Panc1 (cell line): Measurements from ENCODE around the gene ADAMTS19. TPM values are rescaled to one million over a fixed set of nuclear protein-coding genes. Genes with fewer than 3 reads are reported as not detected.

ENCODE experiments used
- ATAC-seq: fragments of 200-7000 bp; cut with Tn5 transposase; 2 replicates; pipeline ENCODE4 v1.9.1; 2020; ENCODE audit warnings: mild to moderate bottlenecking, moderate library complexity
- BruUV-seq: library from RNA; stranded (reverse); fragments of 400-500 nt; replicated peaks from 2 replicates; lab custom pipeline; 2021; lab: Mats Ljungman, UMichigan
- CTCF ChIA-PET: fragments of 300-600 bp; sonication (Branson Sonifier 250); formaldehyde crosslinking; loops from one replicate; lab custom pipeline; 2022; ENCODE audit warnings: antibody characterized with exemption; lab: Charles Lee
- POLR2A ChIA-PET: fragments of 300-600 bp; sonication (Branson Sonifier 250); formaldehyde crosslinking; loops from one replicate; lab custom pipeline; 2022; ENCODE audit warnings: antibody characterized with exemption; lab: Charles Lee
- DNase-seq: peaks from one replicate; pipeline ENCODE4 v3.0.0-alpha.2; 2010; ENCODE audit warnings: low read depth, low spot score
- H3K27ac ChIP-seq: 2 replicates; pipeline ENCODE4 v1.5.1; 2011; ENCODE audit warnings: mild to moderate bottlenecking, low read length, inconsistent platforms
- H3K27me3 ChIP-seq: fragments of 200-500 bp; sonication (Bioruptor generic); 2 replicates; pipeline ENCODE4 v1.6.0; 2014; ENCODE audit warnings: low read length, inconsistent platforms; ENCODE audit not compliant: control insufficient read depth, insufficient read depth
- H3K36me3 ChIP-seq: fragments of 200-500 bp; sonication (Bioruptor generic); 2 replicates; pipeline ENCODE4 v1.5.1; 2014; ENCODE audit warnings: inconsistent platforms, mild to moderate bottlenecking, low read length, moderate library complexity; ENCODE audit not compliant: control insufficient read depth, insufficient read depth
- H3K4me1 ChIP-seq: 2 replicates; pipeline ENCODE4 v1.5.1; 2011; ENCODE audit warnings: inconsistent platforms, mild to moderate bottlenecking, low read length, moderate library complexity; ENCODE audit not compliant: control insufficient read depth, insufficient read depth
- H3K4me3 ChIP-seq, 2 experiments: 2 replicates each; pipeline ENCODE4 v1.5.1; 2011 to 2012; ENCODE audit warnings: low read depth in 2 of 2, low read length in 2 of 2, mild to moderate bottlenecking in 2 of 2, inconsistent platforms in 1 of 2, moderate library complexity in 1 of 2
- H3K9me3 ChIP-seq: fragments of 200-500 bp; sonication (Bioruptor generic); 2 replicates; pipeline ENCODE4 v1.5.1; 2014; ENCODE audit warnings: low read depth, mild to moderate bottlenecking, inconsistent platforms, low read length, moderate library complexity; ENCODE audit not compliant: control insufficient read depth, insufficient read depth
- POLR2AphosphoS5 ChIP-seq: IDR thresholded peaks from 2 replicates; pipeline ENCODE4 v1.6.1; 2012; ENCODE audit warnings: mild to moderate bottlenecking, low read depth, low read length, moderate library complexity
- SIN3A ChIP-seq: IDR thresholded peaks from 2 replicates; pipeline ENCODE4 v1.6.1; 2012; ENCODE audit warnings: low read depth, mild to moderate bottlenecking, low read length, moderate library complexity, borderline replicate concordance; ENCODE audit not compliant: insufficient read depth
- TCF7L2 ChIP-seq: IDR thresholded peaks from 2 replicates; pipeline ENCODE4 v1.6.1; 2011; ENCODE audit warnings: mild to moderate bottlenecking, low read depth, low read length, inconsistent platforms
- in situ Hi-C: cut with HindIII; loops from 2 replicates; pipeline ENCODE4 v1.10.0; 2016; ENCODE audit warnings: low sequenced_read_pairs, low pct_unique_long_range_greater_than_20kb
- intact Hi-C: fragments of 100-400 bp; cut with micrococcal nuclease; formaldehyde crosslinking; loops from one replicate; pipeline ENCODE4 v1.10.0; 2022; ENCODE audit not compliant: unreplicated experiment
- total RNA-seq: library from RNA; stranded (reverse); gene quantifications from one replicate; pipeline ENCODE4 v1.2.1, GENCODE V29; 2021; ENCODE audit not compliant: unreplicated experiment
- TF ChIP-seq, protein P1 (sequence below): fragments of 450-650 bp; IDR thresholded peaks from 2 replicates; pipeline ENCODE4 v1.5.1; 2017; ENCODE audit warnings: mild to moderate bottlenecking
- TF ChIP-seq, protein P2 (sequence below), 2 experiments: IDR thresholded peaks; 2 replicates each; pipeline ENCODE4 v1.6.1; 2011 to 2012; ENCODE audit warnings: low read depth in 2 of 2, control low read depth in 1 of 2, low read length in 1 of 2, mild to moderate bottlenecking in 1 of 2, moderate library complexity in 1 of 2; ENCODE audit not compliant: insufficient read depth in 1 of 2

Gene ADAMTS19
- total RNA-seq, 1 experiment from 2014 or later: not detected

DNA sequence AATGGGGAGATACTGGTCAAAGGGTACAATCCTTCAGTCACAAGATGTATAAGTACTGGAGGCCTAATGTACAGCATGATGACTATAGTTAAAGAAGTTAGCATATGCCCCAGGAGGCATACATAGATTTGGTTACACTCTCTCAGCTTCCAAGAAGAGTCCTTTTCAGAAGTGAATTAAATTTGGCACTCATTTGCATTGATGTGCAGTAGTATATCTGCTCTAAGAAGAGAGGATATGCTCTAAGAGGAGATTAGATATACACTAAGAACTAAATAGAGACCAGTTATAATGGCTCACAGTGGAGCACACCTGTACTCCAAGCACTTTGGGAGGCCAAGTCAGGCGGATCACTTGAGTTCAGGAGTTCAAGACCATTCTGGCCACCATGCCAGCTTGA is 148.3 kb downstream of the ADAMTS19 start:
- no TSS peak for BruUV-seq
- TF ChIP-seq, protein P1, sequence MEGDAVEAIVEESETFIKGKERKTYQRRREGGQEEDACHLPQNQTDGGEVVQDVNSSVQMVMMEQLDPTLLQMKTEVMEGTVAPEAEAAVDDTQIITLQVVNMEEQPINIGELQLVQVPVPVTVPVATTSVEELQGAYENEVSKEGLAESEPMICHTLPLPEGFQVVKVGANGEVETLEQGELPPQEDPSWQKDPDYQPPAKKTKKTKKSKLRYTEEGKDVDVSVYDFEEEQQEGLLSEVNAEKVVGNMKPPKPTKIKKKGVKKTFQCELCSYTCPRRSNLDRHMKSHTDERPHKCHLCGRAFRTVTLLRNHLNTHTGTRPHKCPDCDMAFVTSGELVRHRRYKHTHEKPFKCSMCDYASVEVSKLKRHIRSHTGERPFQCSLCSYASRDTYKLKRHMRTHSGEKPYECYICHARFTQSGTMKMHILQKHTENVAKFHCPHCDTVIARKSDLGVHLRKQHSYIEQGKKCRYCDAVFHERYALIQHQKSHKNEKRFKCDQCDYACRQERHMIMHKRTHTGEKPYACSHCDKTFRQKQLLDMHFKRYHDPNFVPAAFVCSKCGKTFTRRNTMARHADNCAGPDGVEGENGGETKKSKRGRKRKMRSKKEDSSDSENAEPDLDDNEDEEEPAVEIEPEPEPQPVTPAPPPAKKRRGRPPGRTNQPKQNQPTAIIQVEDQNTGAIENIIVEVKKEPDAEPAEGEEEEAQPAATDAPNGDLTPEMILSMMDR: no peak
- no peak for TF ChIP-seq POLR2AphosphoS5
- no peak for TF ChIP-seq TCF7L2
- TF ChIP-seq, protein P2, sequence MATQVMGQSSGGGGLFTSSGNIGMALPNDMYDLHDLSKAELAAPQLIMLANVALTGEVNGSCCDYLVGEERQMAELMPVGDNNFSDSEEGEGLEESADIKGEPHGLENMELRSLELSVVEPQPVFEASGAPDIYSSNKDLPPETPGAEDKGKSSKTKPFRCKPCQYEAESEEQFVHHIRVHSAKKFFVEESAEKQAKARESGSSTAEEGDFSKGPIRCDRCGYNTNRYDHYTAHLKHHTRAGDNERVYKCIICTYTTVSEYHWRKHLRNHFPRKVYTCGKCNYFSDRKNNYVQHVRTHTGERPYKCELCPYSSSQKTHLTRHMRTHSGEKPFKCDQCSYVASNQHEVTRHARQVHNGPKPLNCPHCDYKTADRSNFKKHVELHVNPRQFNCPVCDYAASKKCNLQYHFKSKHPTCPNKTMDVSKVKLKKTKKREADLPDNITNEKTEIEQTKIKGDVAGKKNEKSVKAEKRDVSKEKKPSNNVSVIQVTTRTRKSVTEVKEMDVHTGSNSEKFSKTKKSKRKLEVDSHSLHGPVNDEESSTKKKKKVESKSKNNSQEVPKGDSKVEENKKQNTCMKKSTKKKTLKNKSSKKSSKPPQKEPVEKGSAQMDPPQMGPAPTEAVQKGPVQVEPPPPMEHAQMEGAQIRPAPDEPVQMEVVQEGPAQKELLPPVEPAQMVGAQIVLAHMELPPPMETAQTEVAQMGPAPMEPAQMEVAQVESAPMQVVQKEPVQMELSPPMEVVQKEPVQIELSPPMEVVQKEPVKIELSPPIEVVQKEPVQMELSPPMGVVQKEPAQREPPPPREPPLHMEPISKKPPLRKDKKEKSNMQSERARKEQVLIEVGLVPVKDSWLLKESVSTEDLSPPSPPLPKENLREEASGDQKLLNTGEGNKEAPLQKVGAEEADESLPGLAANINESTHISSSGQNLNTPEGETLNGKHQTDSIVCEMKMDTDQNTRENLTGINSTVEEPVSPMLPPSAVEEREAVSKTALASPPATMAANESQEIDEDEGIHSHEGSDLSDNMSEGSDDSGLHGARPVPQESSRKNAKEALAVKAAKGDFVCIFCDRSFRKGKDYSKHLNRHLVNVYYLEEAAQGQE (IDR thresholded peaks at IDR 0.05; ENCODE audit: insufficient read depth in 1 of 2, low read depth in 2 of 2, low read length in 1 of 2): no peak
- TF ChIP-seq SIN3A: no peak
- ATAC-seq: no peak

DNA sequence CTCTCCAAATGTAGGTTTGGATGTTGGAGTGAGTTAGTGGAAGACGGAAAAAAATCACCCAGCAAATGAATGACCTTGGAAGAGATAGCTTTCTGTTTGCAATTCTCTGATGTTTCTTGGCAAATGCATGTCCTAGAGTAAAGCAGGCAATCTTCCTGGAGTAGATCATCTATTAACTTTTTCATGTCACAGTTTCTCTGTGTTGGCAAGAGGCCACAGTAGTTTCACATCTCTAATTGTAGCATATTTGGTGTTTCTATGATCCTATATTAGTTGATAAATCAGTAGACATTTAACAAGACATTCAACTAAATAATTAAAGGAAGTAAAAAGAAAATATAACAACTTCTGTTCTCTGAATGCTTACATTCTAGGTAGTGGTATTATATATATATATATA is 149.6 kb downstream of the ADAMTS19 start:
- H3K36me3 ChIP-seq: no peaks in the 10 kb centered on the region
- no peaks in the 10 kb centered on the region for H3K9me3 ChIP-seq
- ATAC-seq (no peak), DNase-seq (no peak)
- no peak overlapping the region for H3K4me3 ChIP-seq
- no peaks in the 10 kb centered on the region for H3K27me3 ChIP-seq
- POLR2A ChIA-PET: no interaction called here
- CTCF ChIA-PET: no interaction called here
- no TSS peak for BruUV-seq
- intact Hi-C loops: no loop called here
- in situ Hi-C loops: no loop called here
- H3K4me1 ChIP-seq: no peaks in the 10 kb centered on the region
- H3K27ac ChIP-seq: no peak overlapping the region
- no peak for TF ChIP-seq TCF7L2
- no peak for TF ChIP-seq POLR2AphosphoS5
- no peak for TF ChIP-seq SIN3A
- TF ChIP-seq, protein P1: no peak
- TF ChIP-seq, protein P2 (IDR thresholded peaks at IDR 0.05; ENCODE audit: insufficient read depth in 1 of 2, low read depth in 2 of 2, low read length in 1 of 2): no peak

More for the DNA sequence above, 148.3 kb downstream of the ADAMTS19 start:
- DNase-seq: no peak
- Histone ChIP-seq H3K9me3 (no peaks in the 10 kb centered on the region), H3K27ac (no peak overlapping the region), H3K36me3 (no peaks in the 10 kb centered on the region), H3K4me3 (no peak overlapping the region), H3K4me1 (no peaks in the 10 kb centered on the region), H3K27me3 (no peaks in the 10 kb centered on the region)
- CTCF ChIA-PET: no interaction called here
- POLR2A ChIA-PET: no interaction called here
- intact Hi-C loops (no loop called here), in situ Hi-C loops (no loop called here)
